ENCODE data around the gene LENEP. TPM values are rescaled to one million over a fixed set of nuclear protein-coding genes. Genes with fewer than 3 reads are reported as not detected.
A peak's percentile ranks its signal among the peaks of the same experiment; 100 is the strongest.

The LENEP gene
- total and polyA plus RNA-seq, 2 donors (not counting 1 experiment from before 2014, with no cell fraction given): not detected

GRCh38 chr1:154959426-154959780 is 34.0 kb upstream of the LENEP start:
- no peaks in the 10 kb centered on the region for H3K9me3 ChIP-seq (ENCODE audit: control insufficient read depth, insufficient read depth, low read depth, low read length)
- no peak overlapping the region for H3K4me2 ChIP-seq (ENCODE audit: extremely low read depth, insufficient read depth, low read length)
- no peak overlapping the region for H2AFZ ChIP-seq (ENCODE audit: low read length)
- no peak for TF ChIP-seq CTCF (conservative IDR thresholded peaks at IDR 0.05 in 1 of 2, IDR thresholded peaks at IDR 0.05 in 1 of 2; ENCODE audit: low read depth in 1 of 2, low read length in 2 of 2)
- no peak for TF ChIP-seq EZH2 (IDR thresholded peaks at IDR 0.05; ENCODE audit: low read length, missing control alignments)
- H3K4me3 ChIP-seq (replicated peaks in 1 of 4; ENCODE audit: control extremely low read depth in 1 of 4, insufficient read depth in 1 of 4, low read depth in 3 of 4, low read length in 4 of 4): no peak overlapping the region
- no peak for DNase-seq (ENCODE audit: low read depth in 2 of 2)
- no peaks in the 10 kb centered on the region for H3K27me3 ChIP-seq (ENCODE audit: control insufficient read depth, insufficient read depth, low read length)
- H4K20me1 ChIP-seq (ENCODE audit: control insufficient read depth, extremely low read depth, insufficient read depth, low read length): no peaks in the 10 kb centered on the region
- H3K9ac ChIP-seq (ENCODE audit: insufficient read depth, low read length): no peak overlapping the region
- H3K4me1 ChIP-seq (ENCODE audit: control insufficient read depth, extremely low read depth, insufficient read depth, low read length): peaks cover 16% of the 10 kb centered on the region
- H3K79me2 ChIP-seq (ENCODE audit: control insufficient read depth, insufficient read depth, low read length): peaks cover 11% of the 10 kb centered on the region
- H3K36me3 ChIP-seq (ENCODE audit: control insufficient read depth, insufficient read depth, low read length): peaks cover 10% of the 10 kb centered on the region
- no peak overlapping the region for H3K27ac ChIP-seq (ENCODE audit: insufficient read depth, low read length)

- H3K36me3 ChIP-seq (ENCODE audit: control insufficient read depth, insufficient read depth, low read length): peaks cover 17% of the 10 kb centered on the region
- peak overlapping the region; percentile 91 for H3K27ac ChIP-seq (ENCODE audit: insufficient read depth, low read length)
- no peak overlapping the region for H2AFZ ChIP-seq (ENCODE audit: low read length)
Measured at GRCh38 chr1:154960446-154961136, 32.8 kb upstream of the LENEP start.

More at GRCh38 chr1:154960446-154961136, 32.8 kb upstream of the LENEP start:
- Histone ChIP-seq H3K4me2 (ENCODE audit: extremely low read depth, insufficient read depth, low read length) (peak overlapping the region; percentile 98), H3K4me3 (replicated peaks in 1 of 4; ENCODE audit: control extremely low read depth in 1 of 4, insufficient read depth in 1 of 4, low read depth in 3 of 4, low read length in 4 of 4) (peak overlapping the region; percentile 76 to 88 (median 80)), H3K9ac (ENCODE audit: insufficient read depth, low read length) (peak overlapping the region; percentile 25), H3K9me3 (ENCODE audit: control insufficient read depth, insufficient read depth, low read depth, low read length) (no peaks in the 10 kb centered on the region), H3K4me1 (ENCODE audit: control insufficient read depth, extremely low read depth, insufficient read depth, low read length) (peaks cover 10% of the 10 kb centered on the region), H4K20me1 (ENCODE audit: control insufficient read depth, extremely low read depth, insufficient read depth, low read length) (no peaks in the 10 kb centered on the region), H3K79me2 (ENCODE audit: control insufficient read depth, insufficient read depth, low read length) (peaks cover 13% of the 10 kb centered on the region), H3K27me3 (ENCODE audit: control insufficient read depth, insufficient read depth, low read length) (no peaks in the 10 kb centered on the region)
- no peak for DNase-seq (ENCODE audit: low read depth in 2 of 2)
- TF ChIP-seq EZH2 (IDR thresholded peaks at IDR 0.05; ENCODE audit: low read length, missing control alignments) (no peak), CTCF (conservative IDR thresholded peaks at IDR 0.05 in 1 of 2, IDR thresholded peaks at IDR 0.05 in 1 of 2; ENCODE audit: low read depth in 1 of 2, low read length in 2 of 2) (no peak)
